HFFc6 (cell line): ENCODE results near the gene TRIM26. TPM values are rescaled to one million over a fixed set of nuclear protein-coding genes. Genes with fewer than 3 reads are reported as not detected.

Experiments used
- DNase-seq: peaks from one replicate; pipeline ENCODE4 v3.0.0-alpha.2; 2018
- H3K27ac Mint-ChIP-seq: 2 replicates; pipeline ENCODE4 v1.8.0; 2020; ENCODE audit warnings: mild to moderate bottlenecking, mixed read lengths
- H3K27me3 Mint-ChIP-seq: 2 replicates; pipeline ENCODE4 v1.8.0; 2021; ENCODE audit warnings: mild to moderate bottlenecking, moderate library complexity, mixed read lengths; ENCODE audit not compliant: insufficient read depth
- H3K36me3 Mint-ChIP-seq: 2 replicates; pipeline ENCODE4 v1.8.0; 2021; ENCODE audit warnings: low read depth, mixed read lengths
- H3K4me1 Mint-ChIP-seq: 2 replicates; pipeline ENCODE4 v1.8.0; 2020; ENCODE audit warnings: low read depth, mixed read lengths
- H3K4me3 Mint-ChIP-seq: 2 replicates; pipeline ENCODE4 v1.8.0; 2020; ENCODE audit warnings: mild to moderate bottlenecking, moderate library complexity, mixed read lengths
- H3K9me3 Mint-ChIP-seq: 2 replicates; pipeline ENCODE4 v1.8.0; 2020; ENCODE audit warnings: mild to moderate bottlenecking, mixed read lengths
- CTCF ChIP-seq: fragments of 200-600 bp; sonication (generic); IDR thresholded peaks from 2 replicates; pipeline ENCODE4 v1.5.0; 2021; ENCODE audit warnings: antibody characterized with exemption, mild to moderate bottlenecking
- total RNA-seq, 6 experiments: library from RNA; stranded (reverse); fragmentation: NEBNext Ultra II Directional; extraction: Animal tissue kit (Norgen Biotek cat#: 25700); gene quantifications; 2 replicates in 1 of 6; 3 replicates in 5 of 6; pipeline ENCODE4 v1.2.3, GENCODE V29; 2021

Gene TRIM26
- total RNA-seq, 6 experiments from 2014 or later: 29.4 to 34.4 (median 32.2) TPM

- Mint-ChIP-seq H3K27me3 (peaks cover 18% of the 10 kb centered on the region), H3K4me3 (no peak overlapping the region), H3K27ac (no peak overlapping the region), H3K4me1 (no peaks in the 10 kb centered on the region), H3K36me3 (no peaks in the 10 kb centered on the region), H3K9me3 (no peaks in the 10 kb centered on the region)
- no peak for DNase-seq
- no peak for TF ChIP-seq CTCF
Measured at GRCh38 chr6:30244560-30244959, 31.4 kb upstream of the TRIM26 start.

GRCh38 chr6:30238178-30238795 lies 25.1 kb upstream of the TRIM26 start:
- H3K9me3 Mint-ChIP-seq: no peaks in the 10 kb centered on the region
- no peak overlapping the region for H3K4me3 Mint-ChIP-seq
- TF ChIP-seq CTCF: peak; percentile 73
- peak; percentile 21 for DNase-seq
- H3K27me3 Mint-ChIP-seq: peaks cover 22% of the 10 kb centered on the region
- H3K36me3 Mint-ChIP-seq: no peaks in the 10 kb centered on the region
- H3K27ac Mint-ChIP-seq: no peak overlapping the region
- H3K4me1 Mint-ChIP-seq: no peaks in the 10 kb centered on the region

DNA sequence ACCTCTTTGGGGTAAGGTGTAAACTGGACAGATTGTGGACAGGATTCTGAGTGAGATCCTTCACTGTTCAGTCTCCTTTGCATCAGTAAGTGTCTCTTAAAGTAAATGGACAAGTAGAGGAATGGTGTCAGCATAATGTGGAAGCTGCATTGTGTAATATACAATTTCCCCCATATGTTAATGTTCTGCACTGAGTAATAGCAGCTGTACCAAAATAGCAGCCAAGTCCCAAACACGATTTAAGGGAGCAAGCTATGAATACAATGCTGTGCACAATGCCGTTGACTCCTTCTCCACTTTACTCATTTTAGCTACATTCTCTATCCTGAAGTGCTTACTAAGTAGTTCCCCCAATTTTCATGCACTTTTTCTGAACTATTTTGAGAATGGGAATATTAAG lies 21.1 kb upstream of the TRIM26 start:
- Mint-ChIP-seq H3K9me3 (no peaks in the 10 kb centered on the region), H3K27ac (no peak overlapping the region), H3K4me3 (no peak overlapping the region), H3K36me3 (no peaks in the 10 kb centered on the region), H3K4me1 (no peaks in the 10 kb centered on the region), H3K27me3 (peaks cover 31% of the 10 kb centered on the region)
- no peak for DNase-seq
- no peak for TF ChIP-seq CTCF

DNA sequence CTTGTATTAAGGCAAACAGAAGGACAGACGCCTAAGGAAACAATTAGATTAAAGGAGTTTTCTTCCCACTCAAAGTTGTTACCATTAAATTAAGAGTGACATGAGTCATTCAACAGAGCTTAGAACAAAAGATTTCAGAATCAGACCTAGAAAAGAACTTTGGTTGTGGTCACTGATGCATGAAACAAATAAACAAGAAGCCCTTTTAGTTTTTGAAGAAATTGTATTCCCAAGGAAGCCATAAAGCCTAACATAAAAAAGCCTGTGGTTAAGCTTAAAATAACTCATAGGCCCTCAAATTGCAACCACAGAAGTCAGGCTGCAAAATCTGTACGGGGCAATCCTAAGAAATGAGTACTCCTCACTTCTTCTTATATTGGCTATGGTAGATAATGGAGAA lies 17.9 kb upstream of the TRIM26 start:
- Mint-ChIP-seq H3K9me3 (no peaks in the 10 kb centered on the region), H3K36me3 (no peaks in the 10 kb centered on the region), H3K27ac (no peak overlapping the region), H3K4me1 (peaks cover 6% of the 10 kb centered on the region; the same call in 1 of the 2 replicates), H3K27me3 (peaks cover 31% of the 10 kb centered on the region), H3K4me3 (no peak overlapping the region)
- TF ChIP-seq CTCF: no peak
- DNase-seq: no peak

DNA sequence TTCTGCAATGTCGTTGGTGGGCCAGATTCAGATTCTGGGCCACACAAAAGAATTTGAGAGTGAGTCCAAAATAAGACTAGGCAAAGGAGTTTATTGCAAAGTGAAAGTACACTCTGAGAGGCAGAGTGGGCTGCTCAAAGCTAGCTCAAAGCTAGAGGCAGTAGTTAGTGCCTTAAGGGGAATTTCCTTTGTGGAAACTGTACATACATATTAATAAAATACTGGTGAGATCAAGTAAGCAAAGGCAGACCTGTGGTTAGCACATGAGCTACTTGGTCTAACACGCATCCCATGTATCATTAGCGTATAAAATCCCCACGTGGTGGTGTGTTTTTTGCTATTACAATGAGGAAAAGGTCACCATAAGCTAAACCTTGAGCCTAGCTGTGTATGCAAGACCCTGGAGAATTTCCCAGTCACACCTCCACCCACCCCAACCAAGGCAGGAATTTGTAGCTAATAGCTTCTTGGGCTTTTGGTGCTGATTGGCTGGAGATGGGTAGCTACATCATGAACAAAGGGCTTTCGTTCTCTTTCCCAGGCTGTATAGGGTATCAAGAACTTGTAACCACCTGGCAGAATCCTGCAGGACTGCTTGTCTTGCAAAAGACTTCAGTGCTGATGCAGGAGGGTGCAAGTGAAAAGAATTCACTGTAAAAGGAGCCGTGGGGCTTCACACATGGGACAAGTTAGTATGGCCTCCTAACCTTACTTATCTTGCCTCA lies 14.7 kb upstream of the TRIM26 start:
- H3K4me3 Mint-ChIP-seq: peak overlapping the region; percentile 33; the same call in 1 of the 2 replicates
- peaks cover 28% of the 10 kb centered on the region for H3K27me3 Mint-ChIP-seq
- peaks cover 8% of the 10 kb centered on the region for H3K36me3 Mint-ChIP-seq

More for the DNA sequence above, 14.7 kb upstream of the TRIM26 start:
- Mint-ChIP-seq H3K4me1 (peaks cover 6% of the 10 kb centered on the region; the same call in 1 of the 2 replicates), H3K27ac (no peak overlapping the region), H3K9me3 (peaks cover 11% of the 10 kb centered on the region)
- no peak for DNase-seq
- no peak for TF ChIP-seq CTCF
